GM21723 (cell line): ENCODE data around the gene HDAC8.

Experiments
- ATAC-seq: cut with Tn5 transposase; IDR thresholded peaks from one replicate; pipeline ENCODE4 v1.9.1; 2021; ENCODE audit warnings: mild to moderate bottlenecking, moderate library complexity; ENCODE audit not compliant: unreplicated experiment

HDAC8 gene

DNA sequence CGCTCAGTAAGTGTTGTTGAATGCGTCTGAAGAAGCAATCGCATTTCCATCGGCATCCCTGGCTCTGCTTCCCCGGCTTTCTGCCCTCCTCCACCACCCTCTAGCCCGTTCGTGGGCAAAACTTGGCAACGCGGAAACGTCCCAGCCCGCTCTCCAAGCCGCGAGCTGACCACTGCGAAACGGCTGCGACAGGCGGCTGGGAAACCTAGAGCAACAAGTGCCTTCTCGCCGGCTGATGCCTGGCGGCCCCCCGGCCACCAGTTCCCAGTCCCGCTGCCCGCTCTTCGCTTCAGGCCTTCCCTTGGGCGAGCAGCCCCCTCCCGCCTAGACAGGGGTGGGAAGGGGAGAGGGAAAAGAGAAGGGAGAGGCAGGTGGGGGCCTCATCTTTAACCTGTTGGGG is 267.8 kb downstream of the HDAC8 start:
- ATAC-seq, result no peak

DNA sequence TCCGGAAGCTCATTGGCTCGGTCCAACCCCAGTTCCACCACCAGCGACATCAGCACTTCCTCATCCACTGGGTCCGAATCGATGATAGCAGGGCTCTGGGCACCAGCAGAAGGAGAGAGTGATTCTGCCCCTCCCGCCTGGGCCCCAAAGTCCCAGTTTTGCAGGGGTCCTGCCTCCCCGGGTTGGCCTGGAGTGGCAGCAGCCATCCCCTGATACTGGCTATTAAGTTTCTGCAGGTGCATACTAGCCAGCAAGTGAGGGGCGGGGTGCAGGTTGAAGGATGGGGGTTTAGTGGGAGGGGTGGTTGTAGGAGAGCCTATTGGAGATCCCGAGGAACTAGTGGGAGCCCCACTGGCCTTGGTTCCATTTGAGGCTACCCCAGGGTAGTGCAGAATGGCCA is 270.9 kb downstream of the HDAC8 start:
- ATAC-seq, result no peak

DNA sequence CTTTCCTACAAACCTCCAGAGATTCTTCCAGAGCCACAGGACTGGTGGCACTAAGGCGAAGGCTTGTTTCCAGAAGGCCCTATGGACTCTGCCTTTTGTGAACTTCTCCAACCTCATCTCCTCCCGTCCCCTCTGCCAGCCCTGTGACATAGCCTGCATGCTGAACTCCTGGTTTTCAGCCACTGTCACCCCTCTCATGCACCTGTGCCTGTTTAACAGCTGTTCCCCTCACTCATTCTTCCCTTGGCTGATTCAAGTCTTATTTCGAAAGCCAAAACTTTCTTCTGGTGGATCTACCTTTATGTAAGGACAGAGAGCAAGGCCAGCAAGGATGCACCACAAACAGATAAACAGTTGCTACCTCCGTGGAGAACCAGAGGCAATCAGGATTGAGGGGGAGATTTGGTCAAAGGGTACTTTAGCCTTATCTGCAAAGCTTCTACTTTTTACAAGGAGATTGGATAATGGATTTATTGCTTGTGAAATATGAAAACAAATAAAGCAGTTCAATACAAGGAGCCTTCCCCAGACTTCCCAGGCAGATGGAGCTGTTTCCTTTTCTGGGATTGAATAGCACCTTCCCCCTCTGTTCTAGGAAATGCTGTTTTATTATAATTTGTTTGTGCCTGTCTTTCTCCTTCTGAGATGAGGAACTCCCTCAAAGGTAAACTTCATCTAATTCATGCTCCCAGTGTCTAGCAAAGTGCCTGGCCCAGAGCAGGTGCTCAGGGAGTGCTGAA is 272.6 kb downstream of the HDAC8 start:
- ATAC-seq, result no peak

DNA sequence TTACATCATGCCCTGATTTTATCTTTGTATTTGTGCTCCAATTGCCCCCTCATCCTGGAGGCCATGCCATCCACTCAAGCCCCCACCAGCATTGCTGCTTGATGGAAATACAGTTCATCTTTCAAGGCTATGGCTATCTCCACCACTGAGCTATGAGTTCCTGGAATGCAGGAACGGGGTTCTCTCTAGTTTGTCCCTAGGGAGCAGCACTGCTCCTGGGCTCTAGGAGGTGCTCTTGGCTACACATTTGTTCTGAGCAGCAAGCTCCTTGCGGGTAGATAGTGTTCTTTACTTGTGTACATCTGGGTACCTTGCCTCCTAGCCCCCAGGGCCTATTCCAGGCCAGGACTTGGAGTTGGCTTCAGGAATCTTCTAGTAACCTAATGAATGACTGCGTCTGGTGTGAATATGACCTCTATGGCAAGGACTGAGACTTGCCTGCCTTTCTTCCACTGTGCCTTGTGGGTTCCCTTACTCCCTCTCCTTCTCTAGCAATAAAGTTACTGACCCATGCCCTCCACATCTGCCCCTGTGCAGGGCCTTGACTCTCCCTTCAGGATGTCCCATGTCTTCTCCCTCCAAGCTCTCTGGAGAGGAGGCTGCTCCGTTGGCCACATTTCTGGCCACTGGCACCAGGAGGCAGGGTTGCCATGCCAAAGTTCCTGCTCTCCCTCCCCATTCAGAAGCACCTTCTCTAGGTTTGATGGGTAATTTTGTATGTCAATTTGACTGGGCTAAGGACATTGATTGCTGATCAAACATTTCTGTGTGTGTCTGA is 274.5 kb downstream of the HDAC8 start:
- no peak for ATAC-seq

- ATAC-seq, result no peak
Observed at GRCh38 chrX:72296991-72297390, 275.7 kb downstream of the HDAC8 start.

DNA sequence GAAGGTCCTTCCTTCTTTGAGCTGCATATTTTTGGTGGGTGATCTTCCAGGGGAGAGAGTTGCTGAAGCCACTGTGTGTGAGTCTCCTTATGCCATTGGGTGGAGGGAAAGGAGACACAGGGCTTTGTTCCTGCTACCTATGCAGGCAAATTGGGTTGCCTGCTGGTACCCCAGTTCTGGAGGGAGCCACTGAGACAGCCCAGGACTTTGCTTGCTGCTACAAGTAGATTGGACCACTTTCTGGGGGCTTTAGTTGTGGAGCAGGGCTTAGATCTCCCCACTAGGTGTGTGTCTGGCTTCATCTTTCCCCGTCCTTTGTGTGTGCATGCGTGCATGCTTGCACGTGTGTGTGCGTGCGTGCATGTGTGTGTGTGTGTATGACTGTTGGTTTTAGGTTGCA is 276.9 kb downstream of the HDAC8 start:
- no peak for ATAC-seq

- no peak for ATAC-seq
Observed at GRCh38 chrX:72294497-72294896, 278.1 kb downstream of the HDAC8 start.

DNA sequence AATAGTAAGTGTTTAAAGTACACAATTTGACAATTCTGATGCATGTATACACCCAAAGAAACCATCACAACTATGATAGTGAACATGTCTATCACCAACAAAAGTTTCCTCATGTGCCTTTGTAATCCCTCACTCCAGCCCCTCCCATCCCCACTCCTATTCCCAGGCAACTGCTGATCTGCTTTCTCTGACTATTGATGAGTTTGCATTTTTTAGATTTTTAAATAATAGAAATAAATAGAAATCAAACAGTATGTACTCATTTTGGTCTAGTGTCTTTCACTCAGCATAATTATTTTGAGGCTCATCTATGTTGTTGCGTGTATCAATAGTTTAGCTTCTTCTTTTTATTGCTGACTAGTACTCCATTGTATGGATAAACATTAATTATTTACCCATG is 290.3 kb downstream of the HDAC8 start:
- ATAC-seq, result no peak

DNA sequence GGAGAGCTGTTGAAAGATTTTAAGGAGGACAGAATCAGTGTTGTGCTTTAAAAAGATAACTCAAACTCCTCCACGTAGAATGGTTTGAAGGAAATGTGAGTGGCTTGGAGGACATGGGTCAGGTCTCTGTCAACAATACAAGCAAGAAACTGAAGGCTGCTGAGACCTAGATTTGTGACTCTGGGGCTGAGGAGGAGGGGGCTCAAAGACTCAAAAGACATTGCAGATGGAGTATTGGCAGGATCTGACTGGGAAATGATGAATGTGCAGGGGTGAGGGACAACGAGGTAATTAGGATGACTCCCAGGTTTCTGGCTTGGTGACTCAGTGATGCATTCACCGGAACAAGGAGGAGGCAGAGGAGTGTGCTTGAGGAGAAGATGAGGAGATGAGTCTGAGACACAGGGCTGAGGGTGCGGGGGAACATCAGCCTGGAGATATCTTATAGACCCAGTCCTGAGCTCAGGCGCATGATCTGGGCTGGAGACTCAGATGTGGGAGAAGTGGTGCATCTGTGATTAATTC is 292.3 kb downstream of the HDAC8 start:
- ATAC-seq, result no peak
